Activated T-helper 2 cell treated with anti-CD3 and anti-CD28 coated beads, Interferon-gamma antibody, Interleukin-2, Interleukin-4, amounts not matched to agents 10 μg/mL and 5 μg/mL and 100 μg/mL, durations not matched to agents 14 hours and 24 hours and 36 hours (primary cell): ENCODE data around the gene STAG3. TPM values are rescaled to one million over a fixed set of nuclear protein-coding genes. Genes with fewer than 3 reads are reported as not detected.
"Not testable (repeated sequence)": the region's sequence is repeated elsewhere in the genome, so short reads cannot be mapped to it uniquely, and the experiment has no call there.

Source experiments
- DNase-seq: peaks from one replicate; pipeline ENCODE4 v3.0.0; 2021; ENCODE audit warnings: low spot score
- H3K27ac Mint-ChIP-seq: one replicate; pipeline ENCODE4 v1.8.0; 2021; ENCODE audit warnings: mixed read lengths
- H3K27me3 Mint-ChIP-seq: one replicate; pipeline ENCODE4 v1.8.0; 2021; ENCODE audit warnings: low read depth, mixed read lengths
- H3K36me3 Mint-ChIP-seq: one replicate; pipeline ENCODE4 v1.8.0; 2021; ENCODE audit warnings: low read depth, mixed read lengths
- H3K4me1 Mint-ChIP-seq: one replicate; pipeline ENCODE4 v1.8.0; 2021; ENCODE audit warnings: low read depth, mixed read lengths
- H3K4me3 Mint-ChIP-seq: one replicate; pipeline ENCODE4 v1.8.0; 2021; ENCODE audit warnings: low read depth, mild to moderate bottlenecking, moderate library complexity, mixed read lengths
- H3K9me3 Mint-ChIP-seq: one replicate; pipeline ENCODE4 v1.8.0; 2021; ENCODE audit warnings: mixed read lengths
- intact Hi-C: fragments of 100-400 bp; cut with micrococcal nuclease; formaldehyde crosslinking; loops from one replicate; pipeline ENCODE4 v1.15.1; 2023
- total RNA-seq: library from RNA; stranded (reverse); gene quantifications from 2 replicates; pipeline ENCODE4 v1.2.3, GENCODE V29; 2022

STAG3 gene, protein sequence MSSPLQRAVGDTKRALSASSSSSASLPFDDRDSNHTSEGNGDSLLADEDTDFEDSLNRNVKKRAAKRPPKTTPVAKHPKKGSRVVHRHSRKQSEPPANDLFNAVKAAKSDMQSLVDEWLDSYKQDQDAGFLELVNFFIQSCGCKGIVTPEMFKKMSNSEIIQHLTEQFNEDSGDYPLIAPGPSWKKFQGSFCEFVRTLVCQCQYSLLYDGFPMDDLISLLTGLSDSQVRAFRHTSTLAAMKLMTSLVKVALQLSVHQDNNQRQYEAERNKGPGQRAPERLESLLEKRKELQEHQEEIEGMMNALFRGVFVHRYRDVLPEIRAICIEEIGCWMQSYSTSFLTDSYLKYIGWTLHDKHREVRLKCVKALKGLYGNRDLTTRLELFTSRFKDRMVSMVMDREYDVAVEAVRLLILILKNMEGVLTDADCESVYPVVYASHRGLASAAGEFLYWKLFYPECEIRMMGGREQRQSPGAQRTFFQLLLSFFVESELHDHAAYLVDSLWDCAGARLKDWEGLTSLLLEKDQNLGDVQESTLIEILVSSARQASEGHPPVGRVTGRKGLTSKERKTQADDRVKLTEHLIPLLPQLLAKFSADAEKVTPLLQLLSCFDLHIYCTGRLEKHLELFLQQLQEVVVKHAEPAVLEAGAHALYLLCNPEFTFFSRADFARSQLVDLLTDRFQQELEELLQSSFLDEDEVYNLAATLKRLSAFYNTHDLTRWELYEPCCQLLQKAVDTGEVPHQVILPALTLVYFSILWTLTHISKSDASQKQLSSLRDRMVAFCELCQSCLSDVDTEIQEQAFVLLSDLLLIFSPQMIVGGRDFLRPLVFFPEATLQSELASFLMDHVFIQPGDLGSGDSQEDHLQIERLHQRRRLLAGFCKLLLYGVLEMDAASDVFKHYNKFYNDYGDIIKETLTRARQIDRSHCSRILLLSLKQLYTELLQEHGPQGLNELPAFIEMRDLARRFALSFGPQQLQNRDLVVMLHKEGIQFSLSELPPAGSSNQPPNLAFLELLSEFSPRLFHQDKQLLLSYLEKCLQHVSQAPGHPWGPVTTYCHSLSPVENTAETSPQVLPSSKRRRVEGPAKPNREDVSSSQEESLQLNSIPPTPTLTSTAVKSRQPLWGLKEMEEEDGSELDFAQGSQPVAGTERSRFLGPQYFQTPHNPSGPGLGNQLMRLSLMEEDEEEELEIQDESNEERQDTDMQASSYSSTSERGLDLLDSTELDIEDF
- 20.6 and 22.3 TPM in 2 replicates for total RNA-seq

DNA sequence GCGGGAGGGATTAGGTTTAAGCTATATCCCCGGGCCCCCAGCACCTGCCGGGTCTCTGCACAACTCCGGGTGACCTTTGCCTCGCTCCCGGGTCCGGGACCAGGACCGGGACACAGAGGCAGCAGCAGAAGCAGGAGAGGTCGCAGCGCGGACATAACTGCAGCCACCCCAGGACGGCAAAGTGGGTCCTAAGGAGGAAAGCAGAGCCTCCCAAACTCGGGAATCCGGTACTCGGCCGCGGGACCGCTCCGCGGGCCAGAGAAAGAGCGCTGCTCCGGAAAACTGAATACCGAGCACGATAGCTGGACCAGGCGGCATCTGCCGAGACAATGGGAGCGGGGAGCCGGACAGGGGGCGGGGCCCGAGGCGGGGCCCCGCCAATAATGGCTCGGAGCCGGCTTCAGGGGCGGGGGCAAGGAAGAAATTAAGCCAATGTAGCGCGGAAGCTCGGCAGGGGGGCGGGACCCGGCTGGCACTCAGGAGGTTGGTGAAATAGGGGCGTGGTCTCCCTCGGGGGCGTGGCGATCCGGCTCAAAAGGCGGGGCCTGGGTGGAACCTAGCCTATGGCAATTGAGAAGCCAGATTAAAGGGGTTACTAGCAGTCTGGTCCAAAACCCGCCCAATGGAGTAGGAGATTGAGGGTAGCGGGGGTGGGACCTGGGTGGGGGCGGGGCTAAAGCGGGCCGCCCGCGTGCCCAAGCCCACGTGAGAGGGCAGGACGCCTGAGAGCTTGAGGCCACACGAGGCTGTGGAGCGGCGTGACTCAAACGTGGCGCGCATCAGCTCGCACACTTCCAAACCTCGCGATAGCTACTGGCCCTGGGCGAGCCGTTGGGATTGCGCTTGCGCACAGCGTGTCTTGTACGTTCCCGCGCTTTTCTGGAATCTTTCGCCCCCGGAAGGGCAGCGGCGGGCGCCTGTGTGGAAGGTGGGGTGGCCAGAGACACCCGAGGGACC, at the start of gene STAG3, which contains the start of gene GPC2:
TSS of gene STAG3 (plus strand) at position 874 of the 957 bp plus-strand sequence. CDS start 2,639 bp downstream, outside the sequence.
TSS of gene GPC2 (minus strand) at position 337 of the 957 bp plus-strand sequence. CDS start at position 155, 182 bp downstream.
- Mint-ChIP-seq H3K4me1 (peaks cover 35% of the 10 kb centered on the region), H3K9me3 (peaks cover 5% of the 10 kb centered on the region), H3K36me3 (peaks cover 18% of the 10 kb centered on the region), H3K27me3 (peaks cover 2% of the 10 kb centered on the region), H3K4me3 (peak within 1 kb of the TSS; percentile 82), H3K27ac (peak within 1 kb of the TSS; percentile 77)
- intact Hi-C loops = loop anchor here (1.0 kb wide), 1 partner anchor 32 kb away; no protein-coding TSS in a partner anchor
- DNase-seq = peak; percentile 98

DNA sequence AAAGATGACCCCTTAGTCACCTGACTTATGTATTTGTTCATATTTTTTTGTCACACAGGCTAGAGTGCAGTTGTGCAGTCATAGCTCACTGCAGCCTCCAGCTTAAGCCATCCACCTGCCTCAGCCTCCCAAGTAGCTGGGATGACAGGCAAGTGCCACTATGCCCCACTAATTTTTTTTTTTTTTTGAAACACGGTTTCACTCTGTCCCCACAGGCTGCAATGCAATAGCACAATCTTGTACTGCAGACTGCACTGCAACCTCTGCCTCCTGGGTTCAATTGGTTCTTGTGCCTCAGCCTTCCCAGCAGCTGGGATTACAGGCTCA, 49.1 kb upstream of the STAG3 start:
- Mint-ChIP-seq H3K9me3 (no peaks in the 10 kb centered on the region), H3K4me3 (peak overlapping the region; percentile 77), H3K27me3 (no peaks in the 10 kb centered on the region), H3K27ac (no peak overlapping the region), H3K36me3 (peaks cover 20% of the 10 kb centered on the region), H3K4me1 (peaks cover 31% of the 10 kb centered on the region)
- no peak for DNase-seq
- intact Hi-C loops = loop anchor here (10.0 kb wide), 1 partner anchor 214 kb away; the partner anchor contains the start of gene TRIM4

DNA sequence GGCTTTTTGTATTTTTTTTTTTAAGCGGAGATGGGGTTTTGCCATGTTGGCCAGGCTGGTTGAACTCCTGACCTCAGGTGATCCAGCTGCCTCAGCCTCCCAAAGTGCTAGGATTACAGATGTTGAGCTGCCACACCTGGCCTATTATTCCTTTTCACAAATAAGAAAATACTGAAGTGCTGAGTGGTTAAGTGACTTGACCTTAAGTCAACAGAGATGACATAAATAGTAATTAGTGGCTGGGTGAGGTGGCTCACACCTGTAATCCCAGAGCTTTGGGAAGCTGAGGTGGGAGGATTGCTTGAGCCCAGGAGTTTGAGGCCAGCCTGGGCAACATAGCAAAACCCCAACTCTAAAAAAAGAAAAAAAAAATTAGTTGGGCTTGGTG, 47.5 kb upstream of the STAG3 start:
- not testable (repeated sequence) for H3K9me3 Mint-ChIP-seq
- intact Hi-C loops = loop anchor here (5.0 to 10.0 kb wide), 2 partner anchors 138 to 215 kb away; no protein-coding TSS in a partner anchor

DNA sequence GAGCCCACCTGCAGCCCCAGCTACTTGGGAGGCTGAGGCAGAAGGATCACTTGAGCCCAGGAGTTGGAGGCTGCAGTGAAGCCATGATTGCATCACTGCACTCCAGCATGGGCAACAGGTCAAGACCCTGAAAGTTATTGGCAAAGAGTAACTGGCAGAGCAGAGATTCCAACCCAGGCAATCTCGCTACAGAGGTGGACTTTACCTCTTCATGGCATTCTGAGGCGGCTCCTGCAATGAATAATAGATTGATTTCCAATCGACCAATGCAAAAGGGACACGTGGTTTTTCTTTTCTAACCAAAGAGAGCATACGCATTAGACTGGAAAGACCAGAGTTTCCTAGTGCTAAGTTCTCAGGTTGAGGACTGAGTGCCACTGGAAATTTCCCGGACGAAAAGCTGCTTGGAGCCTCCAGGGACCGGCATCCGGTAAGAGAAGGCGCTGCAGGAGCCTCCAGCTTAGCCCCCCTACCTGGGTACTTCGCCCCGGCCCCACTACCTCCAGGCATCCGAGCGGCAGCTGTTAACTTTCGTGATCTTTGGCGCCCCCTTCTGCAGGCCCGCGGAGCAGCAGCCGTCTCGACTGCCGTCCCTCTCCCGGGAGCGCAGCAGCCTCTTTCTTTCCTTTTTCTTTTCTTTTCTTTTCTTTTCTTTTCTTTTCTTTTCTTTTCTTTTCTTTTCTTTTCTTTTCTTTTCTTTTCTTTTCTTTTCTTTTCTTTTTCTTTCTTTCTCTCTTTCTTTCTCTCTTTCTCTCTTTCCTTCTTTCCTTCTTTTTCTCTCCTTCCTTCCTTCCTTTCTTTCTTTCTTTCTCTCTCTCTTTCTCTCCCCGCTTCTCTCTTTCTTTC, 46.9 kb upstream of the STAG3 start:
- peak; percentile 78 for DNase-seq
- Mint-ChIP-seq H3K36me3 (peaks cover 6% of the 10 kb centered on the region), H3K27me3 (no peaks in the 10 kb centered on the region), H3K4me3 (no peak overlapping the region), H3K27ac (no peak overlapping the region), H3K4me1 (peaks cover 19% of the 10 kb centered on the region), H3K9me3 (no peaks in the 10 kb centered on the region)
- intact Hi-C loops = loop anchor here (1.0 to 10.0 kb wide), 3 partner anchors 139 to 214 kb away; no protein-coding TSS in a partner anchor

More for the DNA sequence above, 47.5 kb upstream of the STAG3 start:
- not testable (repeated sequence) for DNase-seq, H3K4me3 Mint-ChIP-seq, H3K36me3 Mint-ChIP-seq, H3K27me3 Mint-ChIP-seq, H3K27ac Mint-ChIP-seq
- peaks cover 24% of the 10 kb centered on the region for H3K4me1 Mint-ChIP-seq

DNA sequence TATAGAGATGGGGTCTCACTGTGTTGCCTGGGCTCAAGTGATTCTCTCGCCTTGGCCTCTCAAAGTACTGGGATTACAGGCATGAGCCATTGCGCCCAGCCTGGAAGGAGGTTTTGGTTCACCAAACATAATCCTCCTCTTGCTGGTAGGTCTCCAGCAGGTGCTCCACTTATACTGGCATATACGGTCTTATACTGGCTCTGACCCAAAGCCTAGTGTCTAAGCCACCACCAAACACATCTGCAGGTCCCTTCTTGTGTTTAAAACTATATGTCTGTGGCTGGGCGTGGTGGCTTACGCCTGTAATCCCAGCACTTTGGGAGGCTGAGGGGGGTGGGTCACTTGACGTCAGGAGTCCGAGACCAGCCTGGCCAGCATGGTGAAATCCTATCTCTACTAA, 45.6 kb upstream of the STAG3 start:
- DNase-seq = no peak
- no peaks in the 10 kb centered on the region for H3K9me3 Mint-ChIP-seq
- peaks cover 19% of the 10 kb centered on the region for H3K4me1 Mint-ChIP-seq
- H3K27me3 Mint-ChIP-seq = no peaks in the 10 kb centered on the region
- no peak overlapping the region for H3K27ac Mint-ChIP-seq
- H3K4me3 Mint-ChIP-seq = no peak overlapping the region
- no peaks in the 10 kb centered on the region for H3K36me3 Mint-ChIP-seq
- intact Hi-C loops = loop anchor here (1.0 to 10.0 kb wide), 4 partner anchors 85 to 275 kb away; no protein-coding TSS in a partner anchor

DNA sequence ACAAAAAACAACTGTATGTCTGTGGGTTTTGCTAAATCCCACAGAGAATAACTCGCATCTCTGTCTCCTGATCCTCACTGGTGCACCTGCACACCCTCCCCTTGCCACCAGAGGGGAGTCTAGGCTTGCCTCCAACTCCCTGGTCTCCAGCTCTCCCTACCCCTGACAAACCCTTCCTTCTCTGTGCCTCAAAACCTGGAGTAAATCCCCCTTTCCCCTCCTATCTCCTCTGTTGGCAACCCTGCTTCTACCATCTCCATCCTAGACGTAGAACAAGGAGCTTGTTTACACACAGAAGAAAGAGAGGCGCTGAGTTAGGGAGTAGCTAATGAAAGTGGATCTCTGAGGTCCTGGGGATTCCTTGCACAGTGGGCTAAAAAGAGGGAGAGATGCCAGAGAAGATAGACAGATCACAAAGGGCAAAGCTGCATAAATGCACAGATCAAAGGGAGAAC, 45.0 kb upstream of the STAG3 start:
- Mint-ChIP-seq H3K4me1 (peaks cover 22% of the 10 kb centered on the region), H3K4me3 (no peak overlapping the region), H3K9me3 (no peaks in the 10 kb centered on the region), H3K27me3 (no peaks in the 10 kb centered on the region), H3K27ac (no peak overlapping the region), H3K36me3 (no peaks in the 10 kb centered on the region)
- peak; percentile 65 for DNase-seq
- intact Hi-C loops = loop anchor here (1.0 to 10.0 kb wide), 4 partner anchors 85 to 274 kb away; no protein-coding TSS in a partner anchor

DNA sequence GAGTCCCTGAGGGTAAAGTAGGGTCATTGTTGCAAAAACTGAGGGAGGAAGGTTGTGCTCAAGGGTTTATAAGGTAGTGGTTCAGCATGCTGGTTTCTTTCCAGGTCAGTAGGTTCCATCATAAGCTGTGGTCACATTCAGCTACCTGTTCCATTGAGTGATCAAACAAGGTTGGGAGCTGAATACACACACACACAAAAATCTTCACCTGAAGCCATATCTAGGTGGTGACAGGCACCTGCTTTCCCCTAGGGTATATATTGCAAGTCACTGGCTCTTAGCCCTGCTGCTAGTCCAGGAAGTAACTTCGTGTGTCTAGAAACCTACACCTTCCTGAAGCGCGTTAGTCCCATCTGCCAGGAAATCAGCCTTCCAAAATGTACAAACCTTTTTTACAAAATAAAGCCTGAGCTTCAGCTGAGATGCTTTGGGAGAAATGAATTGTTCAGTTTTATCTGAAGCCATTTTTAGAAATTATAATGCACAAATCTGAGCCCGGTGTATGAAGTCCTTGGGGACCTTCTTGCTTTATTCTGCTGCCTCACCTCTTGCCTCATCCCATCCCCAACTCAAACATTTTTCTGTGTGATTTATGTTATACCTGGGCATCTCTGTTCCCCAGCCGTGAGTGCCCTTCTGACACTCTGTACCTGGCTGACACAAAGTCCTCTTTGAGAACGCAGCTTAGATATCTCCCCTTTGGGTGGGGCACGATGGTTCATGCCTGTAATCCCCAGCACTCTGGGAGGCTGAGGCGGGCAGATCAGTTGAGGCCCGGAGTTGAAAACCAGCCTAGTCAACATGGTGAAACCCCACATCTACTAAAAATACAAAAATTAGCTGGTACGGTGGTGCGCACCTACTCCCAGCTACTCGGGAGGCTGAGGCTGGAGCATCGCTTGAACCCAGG, 39.6 kb upstream of the STAG3 start:
- no peak overlapping the region for H3K4me3 Mint-ChIP-seq
- H3K27me3 Mint-ChIP-seq = no peaks in the 10 kb centered on the region
- intact Hi-C loops = loop anchor here (10.0 kb wide), 1 partner anchor 207 kb away; no protein-coding TSS in a partner anchor
- H3K36me3 Mint-ChIP-seq = no peaks in the 10 kb centered on the region
- H3K4me1 Mint-ChIP-seq = peaks cover 19% of the 10 kb centered on the region
- H3K9me3 Mint-ChIP-seq = no peaks in the 10 kb centered on the region
- no peak for DNase-seq
- no peak overlapping the region for H3K27ac Mint-ChIP-seq

DNA sequence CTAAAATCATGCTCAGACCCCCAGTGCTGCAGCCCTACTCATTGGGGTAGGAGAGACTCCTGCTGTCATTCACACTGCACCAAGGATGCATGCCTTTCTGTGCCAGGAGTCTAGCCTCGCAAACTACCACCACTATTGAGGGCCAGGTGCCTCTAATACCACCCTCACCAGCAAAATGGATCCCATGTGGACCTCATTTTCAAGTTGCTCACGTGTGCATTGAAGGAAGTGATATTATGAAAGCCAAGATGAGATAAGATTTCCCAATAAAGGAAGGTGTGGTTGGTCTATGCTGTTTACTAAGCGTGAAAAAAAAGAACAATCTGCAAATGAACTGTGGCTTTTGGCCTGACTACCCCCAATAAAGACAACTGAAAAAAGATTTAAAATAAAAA, 36.2 kb upstream of the STAG3 start:
- no peak for DNase-seq
- H3K9me3 Mint-ChIP-seq = no peaks in the 10 kb centered on the region
- H3K27me3 Mint-ChIP-seq = no peaks in the 10 kb centered on the region
- intact Hi-C loops = no loop called here
- no peak overlapping the region for H3K27ac Mint-ChIP-seq
- H3K36me3 Mint-ChIP-seq = no peaks in the 10 kb centered on the region
- H3K4me1 Mint-ChIP-seq = peaks cover 19% of the 10 kb centered on the region
- H3K4me3 Mint-ChIP-seq = no peak overlapping the region

DNA sequence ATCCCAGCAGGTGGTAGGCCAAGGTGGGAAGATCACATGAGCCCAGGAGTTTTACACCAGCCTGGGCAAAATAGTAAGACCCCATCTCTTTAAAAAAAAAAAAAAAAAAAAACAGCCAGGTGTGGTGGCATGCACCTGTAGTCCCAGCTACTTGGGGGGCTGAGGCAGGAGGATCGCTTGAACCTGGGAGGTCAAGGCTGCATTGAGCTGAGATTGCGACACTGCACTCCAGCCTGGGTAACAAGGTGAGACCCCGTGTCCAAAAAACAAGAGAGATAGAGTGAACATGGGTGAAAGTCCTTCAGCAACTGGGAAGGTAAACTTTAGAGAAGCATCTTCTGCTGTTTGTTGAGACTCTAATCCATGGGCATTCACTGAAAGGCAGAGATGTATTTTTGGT, 35.3 kb upstream of the STAG3 start:
- no peaks in the 10 kb centered on the region for H3K27me3 Mint-ChIP-seq
- intact Hi-C loops = no loop called here
- no peaks in the 10 kb centered on the region for H3K9me3 Mint-ChIP-seq
- H3K4me1 Mint-ChIP-seq = peaks cover 19% of the 10 kb centered on the region
- no peak overlapping the region for H3K27ac Mint-ChIP-seq
- H3K36me3 Mint-ChIP-seq = no peaks in the 10 kb centered on the region
- DNase-seq = no peak
- no peak overlapping the region for H3K4me3 Mint-ChIP-seq

DNA sequence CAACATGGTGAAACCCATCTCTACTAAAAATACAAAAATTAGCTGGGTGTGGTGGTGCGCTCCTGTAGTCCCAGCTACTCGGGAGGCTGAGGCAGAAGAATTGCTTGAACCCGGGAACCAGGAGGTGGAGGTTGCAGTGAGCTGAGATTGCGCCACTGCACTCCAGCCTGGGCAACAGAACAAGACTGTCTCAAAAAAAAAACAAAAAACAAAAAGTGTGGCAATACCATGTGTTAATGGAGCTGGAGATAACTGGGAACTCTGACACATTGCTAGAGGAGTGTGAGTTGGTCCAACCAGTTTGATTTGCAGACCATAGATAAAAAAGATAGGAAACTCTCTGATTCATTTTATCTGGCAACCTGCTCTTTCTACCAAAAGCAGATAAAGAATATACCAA, 31.4 kb upstream of the STAG3 start:
- H3K4me1 Mint-ChIP-seq = peaks cover 14% of the 10 kb centered on the region
- DNase-seq, H3K9me3 Mint-ChIP-seq, H3K27me3 Mint-ChIP-seq, H3K36me3 Mint-ChIP-seq, H3K27ac Mint-ChIP-seq, H3K4me3 Mint-ChIP-seq, intact Hi-C loops: not testable (repeated sequence)
